Measurements from ENCODE around the gene METTL15.

METTL15 gene

GRCh38 chr11:28137366-28137765 is 29.2 kb downstream of the METTL15 start:
- Histone ChIP-seq H3K36me3 (replicated peaks) (peaks cover 4% of the 10 kb centered on the region), H3K4me3 (ENCODE audit: low read depth, low read length) (no peak overlapping the region), H3K27me3 (replicated peaks) (no peaks in the 10 kb centered on the region), H3K27ac (no peak overlapping the region)
- no peak for DNase-seq
- no peak for TF ChIP-seq CTCF (IDR thresholded peaks at IDR 0.05; ENCODE audit: low read depth, low read length, missing control alignments)
- in situ Hi-C loops (cut with HindIII; ENCODE audit: low pct_ligation_motif_present, low sequenced_read_pairs) = no loop called here

- in situ Hi-C loops (cut with HindIII; ENCODE audit: low pct_ligation_motif_present, low sequenced_read_pairs) = no loop called here
- Histone ChIP-seq H3K27ac (no peak overlapping the region), H3K4me3 (ENCODE audit: low read depth, low read length) (no peak overlapping the region), H3K36me3 (replicated peaks) (peaks cover 4% of the 10 kb centered on the region), H3K27me3 (replicated peaks) (no peaks in the 10 kb centered on the region)
- no peak for TF ChIP-seq CTCF (IDR thresholded peaks at IDR 0.05; ENCODE audit: low read depth, low read length, missing control alignments)
- DNase-seq = no peak
Measured at GRCh38 chr11:28137832-28138231, 29.6 kb downstream of the METTL15 start.

- in situ Hi-C loops (cut with HindIII; ENCODE audit: low pct_ligation_motif_present, low sequenced_read_pairs) = no loop called here
- H3K27ac ChIP-seq = no peak overlapping the region
- H3K27me3 ChIP-seq (replicated peaks) = no peaks in the 10 kb centered on the region
- DNase-seq = no peak
- no peak for TF ChIP-seq CTCF (IDR thresholded peaks at IDR 0.05; ENCODE audit: low read depth, low read length, missing control alignments)
- H3K4me3 ChIP-seq (ENCODE audit: low read depth, low read length) = no peak overlapping the region
- peaks cover 4% of the 10 kb centered on the region for H3K36me3 ChIP-seq (replicated peaks)
Measured at GRCh38 chr11:28139841-28140415, 31.7 kb downstream of the METTL15 start.

- Histone ChIP-seq H3K27ac (no peak overlapping the region), H3K27me3 (replicated peaks) (no peaks in the 10 kb centered on the region), H3K4me3 (ENCODE audit: low read depth, low read length) (no peak overlapping the region), H3K36me3 (replicated peaks) (peaks cover 2% of the 10 kb centered on the region)
- in situ Hi-C loops (cut with HindIII; ENCODE audit: low pct_ligation_motif_present, low sequenced_read_pairs) = no loop called here
- DNase-seq = no peak
- no peak for TF ChIP-seq CTCF (IDR thresholded peaks at IDR 0.05; ENCODE audit: low read depth, low read length, missing control alignments)
Measured at GRCh38 chr11:28140689-28141455, 32.7 kb downstream of the METTL15 start.

- in situ Hi-C loops (cut with HindIII; ENCODE audit: low pct_ligation_motif_present, low sequenced_read_pairs) = no loop called here
- Histone ChIP-seq H3K36me3 (replicated peaks) (peaks cover 2% of the 10 kb centered on the region), H3K27ac (no peak overlapping the region), H3K4me3 (ENCODE audit: low read depth, low read length) (no peak overlapping the region), H3K27me3 (replicated peaks) (no peaks in the 10 kb centered on the region)
- no peak for TF ChIP-seq CTCF (IDR thresholded peaks at IDR 0.05; ENCODE audit: low read depth, low read length, missing control alignments)
- DNase-seq = no peak
Measured at GRCh38 chr11:28142724-28143123, 34.5 kb downstream of the METTL15 start.
